ENCODE measurements around the gene ADIG.

Gene ADIG

GRCh38 chr20:38581013-38581412 is at the start of gene ADIG:
Gene ADIG, plus strand, starts transcription at chr20:38581197. Its CDS starts 54 bp downstream, at chr20:38581251.
- H3K27me3 ChIP-seq (ENCODE audit: insufficient read depth, low read length) = no peaks in the 10 kb centered on the region

GRCh38 chr20:38534756-38535155 is 46.2 kb upstream of the ADIG start:
- Histone ChIP-seq H3K9me3 (ENCODE audit: low read length) (peaks cover 7% of the 10 kb centered on the region), H2AFZ (ENCODE audit: low read depth, low read length) (no peak overlapping the region), H3K4me3 (ENCODE audit: low read length) (no peak overlapping the region), H3K4me1 (ENCODE audit: insufficient read depth, low read length) (no peaks in the 10 kb centered on the region), H3K27me3 (ENCODE audit: insufficient read depth, low read length) (no peaks in the 10 kb centered on the region), H3K36me3 (ENCODE audit: insufficient read depth, low read length) (peaks cover 58% of the 10 kb centered on the region)

More at GRCh38 chr20:38581013-38581412, at the start of gene ADIG:
- H2AFZ ChIP-seq (ENCODE audit: low read depth, low read length) = no peak within 1 kb of the TSS
- no peaks in the 10 kb centered on the region for H3K9me3 ChIP-seq (ENCODE audit: low read length)
- H3K4me3 ChIP-seq (ENCODE audit: low read length) = no peak within 1 kb of the TSS
- peaks cover 6% of the 10 kb centered on the region for H3K36me3 ChIP-seq (ENCODE audit: insufficient read depth, low read length)
- no peaks in the 10 kb centered on the region for H3K4me1 ChIP-seq (ENCODE audit: insufficient read depth, low read length)

GRCh38 chr20:38536310-38536709 is 44.7 kb upstream of the ADIG start:
- no peak overlapping the region for H3K4me3 ChIP-seq (ENCODE audit: low read length)
- H3K36me3 ChIP-seq (ENCODE audit: insufficient read depth, low read length) = peaks cover 66% of the 10 kb centered on the region
- H3K27me3 ChIP-seq (ENCODE audit: insufficient read depth, low read length) = no peaks in the 10 kb centered on the region
- H3K4me1 ChIP-seq (ENCODE audit: insufficient read depth, low read length) = no peaks in the 10 kb centered on the region
- H3K9me3 ChIP-seq (ENCODE audit: low read length) = peaks cover 7% of the 10 kb centered on the region
- no peak overlapping the region for H2AFZ ChIP-seq (ENCODE audit: low read depth, low read length)

- Histone ChIP-seq H3K36me3 (ENCODE audit: insufficient read depth, low read length) (peaks cover 71% of the 10 kb centered on the region), H3K27me3 (ENCODE audit: insufficient read depth, low read length) (no peaks in the 10 kb centered on the region), H3K4me1 (ENCODE audit: insufficient read depth, low read length) (no peaks in the 10 kb centered on the region), H3K9me3 (ENCODE audit: low read length) (peaks cover 7% of the 10 kb centered on the region), H2AFZ (ENCODE audit: low read depth, low read length) (no peak overlapping the region), H3K4me3 (ENCODE audit: low read length) (no peak overlapping the region)
Observed at GRCh38 chr20:38537176-38537575, 43.8 kb upstream of the ADIG start.

GRCh38 chr20:38538789-38539188 is 42.2 kb upstream of the ADIG start:
- Histone ChIP-seq H3K4me1 (ENCODE audit: insufficient read depth, low read length) (no peaks in the 10 kb centered on the region), H3K9me3 (ENCODE audit: low read length) (peaks cover 7% of the 10 kb centered on the region), H3K4me3 (ENCODE audit: low read length) (no peak overlapping the region), H2AFZ (ENCODE audit: low read depth, low read length) (no peak overlapping the region), H3K36me3 (ENCODE audit: insufficient read depth, low read length) (peaks cover 77% of the 10 kb centered on the region), H3K27me3 (ENCODE audit: insufficient read depth, low read length) (no peaks in the 10 kb centered on the region)

- no peaks in the 10 kb centered on the region for H3K4me1 ChIP-seq (ENCODE audit: insufficient read depth, low read length)
- H3K27me3 ChIP-seq (ENCODE audit: insufficient read depth, low read length) = no peaks in the 10 kb centered on the region
- H3K36me3 ChIP-seq (ENCODE audit: insufficient read depth, low read length) = peaks cover 78% of the 10 kb centered on the region
- no peak overlapping the region for H3K4me3 ChIP-seq (ENCODE audit: low read length)
- H2AFZ ChIP-seq (ENCODE audit: low read depth, low read length) = no peak overlapping the region
- peaks cover under 1% of the 10 kb centered on the region for H3K9me3 ChIP-seq (ENCODE audit: low read length)
Observed at GRCh38 chr20:38543014-38543906, 37.7 kb upstream of the ADIG start.

- Histone ChIP-seq H3K9me3 (ENCODE audit: low read length) (no peaks in the 10 kb centered on the region), H3K4me3 (ENCODE audit: low read length) (no peak overlapping the region), H3K36me3 (ENCODE audit: insufficient read depth, low read length) (peaks cover 82% of the 10 kb centered on the region), H2AFZ (ENCODE audit: low read depth, low read length) (no peak overlapping the region), H3K4me1 (ENCODE audit: insufficient read depth, low read length) (no peaks in the 10 kb centered on the region), H3K27me3 (ENCODE audit: insufficient read depth, low read length) (no peaks in the 10 kb centered on the region)
Observed at GRCh38 chr20:38545771-38546170, 35.2 kb upstream of the ADIG start.

GRCh38 chr20:38547288-38548085 is 33.5 kb upstream of the ADIG start:
- H3K4me3 ChIP-seq (ENCODE audit: low read length) = no peak overlapping the region
- H3K36me3 ChIP-seq (ENCODE audit: insufficient read depth, low read length) = peaks cover 81% of the 10 kb centered on the region
- H3K9me3 ChIP-seq (ENCODE audit: low read length) = no peaks in the 10 kb centered on the region
- no peaks in the 10 kb centered on the region for H3K27me3 ChIP-seq (ENCODE audit: insufficient read depth, low read length)
- no peak overlapping the region for H2AFZ ChIP-seq (ENCODE audit: low read depth, low read length)
- no peaks in the 10 kb centered on the region for H3K4me1 ChIP-seq (ENCODE audit: insufficient read depth, low read length)

GRCh38 chr20:38548356-38549083 is 32.5 kb upstream of the ADIG start:
- Histone ChIP-seq H3K27me3 (ENCODE audit: insufficient read depth, low read length) (no peaks in the 10 kb centered on the region), H3K4me1 (ENCODE audit: insufficient read depth, low read length) (no peaks in the 10 kb centered on the region), H3K9me3 (ENCODE audit: low read length) (no peaks in the 10 kb centered on the region), H2AFZ (ENCODE audit: low read depth, low read length) (no peak overlapping the region), H3K4me3 (ENCODE audit: low read length) (no peak overlapping the region), H3K36me3 (ENCODE audit: insufficient read depth, low read length) (peaks cover 81% of the 10 kb centered on the region)

- peaks cover 86% of the 10 kb centered on the region for H3K36me3 ChIP-seq (ENCODE audit: insufficient read depth, low read length)
Observed at GRCh38 chr20:38550274-38550673, 30.7 kb upstream of the ADIG start.

GRCh38 chr20:38551056-38551626 is 29.9 kb upstream of the ADIG start:
- H3K36me3 ChIP-seq (ENCODE audit: insufficient read depth, low read length) = peaks cover 86% of the 10 kb centered on the region

More at GRCh38 chr20:38550274-38550673, 30.7 kb upstream of the ADIG start:
- Histone ChIP-seq H3K4me1 (ENCODE audit: insufficient read depth, low read length) (no peaks in the 10 kb centered on the region), H3K9me3 (ENCODE audit: low read length) (peaks cover 4% of the 10 kb centered on the region), H3K27me3 (ENCODE audit: insufficient read depth, low read length) (no peaks in the 10 kb centered on the region), H2AFZ (ENCODE audit: low read depth, low read length) (no peak overlapping the region), H3K4me3 (ENCODE audit: low read length) (no peak overlapping the region)

GRCh38 chr20:38554986-38555385 is 26.0 kb upstream of the ADIG start:
- Histone ChIP-seq H3K36me3 (ENCODE audit: insufficient read depth, low read length) (peaks cover 87% of the 10 kb centered on the region), H3K4me3 (ENCODE audit: low read length) (no peak overlapping the region), H3K27me3 (ENCODE audit: insufficient read depth, low read length) (no peaks in the 10 kb centered on the region), H2AFZ (ENCODE audit: low read depth, low read length) (no peak overlapping the region), H3K4me1 (ENCODE audit: insufficient read depth, low read length) (no peaks in the 10 kb centered on the region), H3K9me3 (ENCODE audit: low read length) (peaks cover 4% of the 10 kb centered on the region)

More at GRCh38 chr20:38551056-38551626, 29.9 kb upstream of the ADIG start:
- Histone ChIP-seq H3K27me3 (ENCODE audit: insufficient read depth, low read length) (no peaks in the 10 kb centered on the region), H3K9me3 (ENCODE audit: low read length) (peaks cover 4% of the 10 kb centered on the region), H3K4me3 (ENCODE audit: low read length) (no peak overlapping the region), H3K4me1 (ENCODE audit: insufficient read depth, low read length) (no peaks in the 10 kb centered on the region), H2AFZ (ENCODE audit: low read depth, low read length) (no peak overlapping the region)

Data from neuron (in vitro differentiated cells).